H1 (cell line): Measurements from ENCODE around the gene ZBTB11. TPM values are rescaled to one million over a fixed set of nuclear protein-coding genes. Genes with fewer than 3 reads are reported as not detected.

Experiments
- CTCF ChIA-PET: fragments of 300-600 bp; sonication (Branson Sonifier 250); formaldehyde crosslinking; loops from one replicate; lab custom pipeline; 2021; ENCODE audit not compliant: partially characterized antibody; lab: Charles Lee
- POLR2A ChIA-PET: fragments of 300-600 bp; sonication (Branson Sonifier 250); formaldehyde crosslinking; loops from one replicate; lab custom pipeline; 2021; ENCODE audit warnings: inconsistent platforms; ENCODE audit not compliant: partially characterized antibody; lab: Charles Lee
- DNase-seq, 2 experiments: peaks; one replicate each; pipeline versions ENCODE4 v3.0.0 to v3.0.0-alpha.2; 2010 to 2022; ENCODE audit warnings: low spot score in 2 of 2, low read depth in 1 of 2, mixed read lengths in 1 of 2
- FAIRE-seq: peaks from 2 replicates; lab custom pipeline; 2011; peaks lifted over from hg19 to GRCh38; lab: Jason Lieb, UNC
- H2AFZ ChIP-seq: 2 replicates; pipeline ENCODE4 v1.8.1; 2012; ENCODE audit warnings: low read length, inconsistent platforms
- H2AK5ac ChIP-seq: 2 replicates; pipeline ENCODE4 v1.6.1; 2013; ENCODE audit warnings: low read depth, low read length
- H2BK120ac ChIP-seq: replicated peaks from 2 replicates; pipeline ENCODE3; 2013; ENCODE audit warnings: low read depth, low read length, inconsistent platforms
- H2BK12ac ChIP-seq: 2 replicates; pipeline ENCODE4 v1.6.1; 2013; ENCODE audit warnings: low read depth, low read length
- H2BK15ac ChIP-seq: 2 replicates; pipeline ENCODE4 v1.6.1; 2013; ENCODE audit warnings: low read length
- H2BK20ac ChIP-seq: 2 replicates; pipeline ENCODE4 v1.6.1; 2013; ENCODE audit warnings: low read length
- H2BK5ac ChIP-seq: 2 replicates; pipeline ENCODE4 v1.6.1; 2013; ENCODE audit warnings: low read depth, low read length
- H3K14ac ChIP-seq: 2 replicates; pipeline ENCODE4 v1.6.1; 2013; ENCODE audit warnings: inconsistent platforms; ENCODE audit not compliant: insufficient read length
- H3K18ac ChIP-seq: 2 replicates; pipeline ENCODE4 v1.6.1; 2013; ENCODE audit warnings: low read length; ENCODE audit errors: extremely low read depth
- H3K23ac ChIP-seq: 2 replicates; pipeline ENCODE4 v1.6.1; 2013; ENCODE audit warnings: inconsistent platforms; ENCODE audit not compliant: insufficient read length
- H3K23me2 ChIP-seq: 2 replicates; pipeline ENCODE4 v1.6.1; 2013; ENCODE audit warnings: low read depth, low read length
- H3K27ac ChIP-seq: 2 replicates; pipeline ENCODE4 v1.6.1; 2011; ENCODE audit warnings: low read depth, low read length, inconsistent platforms
- H3K27me3 ChIP-seq, 4 experiments: replicated peaks in 1 of 4; 1 replicate in 1 of 4; 2 replicates in 3 of 4; pipeline versions ENCODE4 v1.6.1 to v1.8.1; 2011 to 2013; ENCODE audit warnings: low read length in 3 of 4, mild to moderate bottlenecking in 3 of 4, inconsistent platforms in 2 of 4, mixed read lengths in 2 of 4, moderate library complexity in 1 of 4; ENCODE audit not compliant: control insufficient read depth in 3 of 4, insufficient read depth in 3 of 4; ENCODE audit errors: extremely low read depth in 1 of 4
- H3K36me3 ChIP-seq, 4 experiments: 2 replicates each; pipeline versions ENCODE4 v1.6.1 to v1.8.1; 2011 to 2013; ENCODE audit warnings: mild to moderate bottlenecking in 4 of 4, low read length in 3 of 4, moderate library complexity in 2 of 4, control low read depth in 1 of 4, inconsistent platforms in 1 of 4; ENCODE audit not compliant: insufficient read depth in 4 of 4, control insufficient read depth in 2 of 4
- H3K4ac ChIP-seq: replicated peaks from 2 replicates; pipeline ENCODE3; 2013; ENCODE audit warnings: low read length, low read depth, mixed read lengths, inconsistent platforms; ENCODE audit not compliant: insufficient read length
- H3K4me1 ChIP-seq, 4 experiments: replicated peaks in 1 of 4; 1 replicate in 1 of 4; 2 replicates in 3 of 4; pipeline versions ENCODE4 v1.6.1 to v1.8.1; 2011 to 2013; ENCODE audit warnings: low read length in 3 of 4, inconsistent platforms in 2 of 4, mixed read lengths in 1 of 4; ENCODE audit not compliant: insufficient read depth in 4 of 4, control insufficient read depth in 3 of 4
- H3K4me2 ChIP-seq, 2 experiments: 2 replicates each; pipeline versions ENCODE4 v1.6.1 to v1.8.1; 2011 to 2013; ENCODE audit warnings: low read depth in 2 of 2, low read length in 2 of 2, control low read depth in 1 of 2, inconsistent platforms in 1 of 2, mild to moderate bottlenecking in 1 of 2; ENCODE audit not compliant: insufficient read depth in 1 of 2
- H3K4me3 ChIP-seq, 4 experiments: fragments of 200-600, 300-600 bp in 1 of 4; sonication (generic), shearing (Covaris generic), sonication (Bioruptor Twin) in 1 of 4; 2 replicates each; pipeline versions ENCODE4 v1.5.1 to v1.8.1; 2011 to 2016; ENCODE audit warnings: low read length in 4 of 4, low read depth in 3 of 4, control low read depth in 2 of 4, inconsistent platforms in 2 of 4, mild to moderate bottlenecking in 2 of 4, mixed read lengths in 1 of 4, moderate library complexity in 1 of 4; ENCODE audit not compliant: insufficient read depth in 2 of 4; ENCODE audit errors: extremely low read depth in 1 of 4
- H3K56ac ChIP-seq: replicated peaks from 2 replicates; pipeline ENCODE3; 2013; ENCODE audit warnings: low read depth, mild to moderate bottlenecking, mixed read lengths, low read length, inconsistent platforms; ENCODE audit not compliant: insufficient read length
- H3K79me1 ChIP-seq: 2 replicates; pipeline ENCODE4 v1.6.1; 2013; ENCODE audit warnings: low read depth, low read length, control low read depth
- H3K79me2 ChIP-seq, 2 experiments: 2 replicates each; pipeline versions ENCODE4 v1.6.1 to v1.8.1; 2012 to 2013; ENCODE audit warnings: low read length in 2 of 2, mild to moderate bottlenecking in 2 of 2, inconsistent platforms in 1 of 2; ENCODE audit not compliant: insufficient read depth in 2 of 2, control insufficient read depth in 1 of 2
- H3K9ac ChIP-seq, 4 experiments: replicated peaks in 1 of 4; 1 replicate in 1 of 4; 2 replicates in 3 of 4; pipeline versions ENCODE4 v1.6.1 to v1.8.1; 2011 to 2013; ENCODE audit warnings: low read depth in 3 of 4, low read length in 3 of 4, control low read depth in 2 of 4, mild to moderate bottlenecking in 2 of 4, moderate library complexity in 2 of 4, inconsistent platforms in 1 of 4; ENCODE audit errors: extremely low read depth in 1 of 4
- H3K9me3 ChIP-seq, 2 experiments: 2 replicates each; pipeline versions ENCODE4 v1.6.1 to v1.8.1; 2012 to 2013; ENCODE audit warnings: mild to moderate bottlenecking in 2 of 2, moderate library complexity in 2 of 2, control low read depth in 1 of 2, inconsistent platforms in 1 of 2, low read depth in 1 of 2, low read length in 1 of 2, mixed read lengths in 1 of 2; ENCODE audit not compliant: insufficient read depth in 2 of 2
- H4K20me1 ChIP-seq, 2 experiments: replicated peaks in 1 of 2; 2 replicates each; pipeline versions ENCODE3 to v1.8.1; 2011 to 2013; ENCODE audit warnings: inconsistent platforms in 2 of 2, low read length in 2 of 2, mild to moderate bottlenecking in 1 of 2; ENCODE audit not compliant: insufficient read depth in 2 of 2, control insufficient read depth in 1 of 2
- H4K5ac ChIP-seq: 2 replicates; pipeline ENCODE4 v1.6.1; 2013; ENCODE audit warnings: low read length, low read depth, mixed read lengths, inconsistent platforms; ENCODE audit not compliant: insufficient read length
- H4K8ac ChIP-seq: 2 replicates; pipeline ENCODE4 v1.8.0; 2013; ENCODE audit warnings: mild to moderate bottlenecking, moderate library complexity, low read length, inconsistent platforms; ENCODE audit not compliant: insufficient read depth; ENCODE audit errors: extremely low read depth
- H4K91ac ChIP-seq: replicated peaks from 2 replicates; pipeline ENCODE3; 2013; ENCODE audit warnings: low read length, mixed read lengths, inconsistent platforms; ENCODE audit not compliant: insufficient read length
- CHD1 ChIP-seq: IDR thresholded peaks from 2 replicates; pipeline ENCODE4 v1.6.1; 2012; ENCODE audit warnings: low read depth, low read length, improper control_type of control experiment
- CHD2 ChIP-seq: IDR thresholded peaks from 2 replicates; pipeline ENCODE4 v1.6.1; 2012; ENCODE audit warnings: low read length, improper control_type of control experiment
- CTBP2 ChIP-seq: IDR thresholded peaks from 2 replicates; pipeline ENCODE4 v1.7.0; 2011; ENCODE audit warnings: borderline replicate concordance, mild to moderate bottlenecking, moderate library complexity, mixed read lengths, low read length; ENCODE audit not compliant: insufficient read depth, insufficient read length
- KDM5A ChIP-seq: fragments of 200-600 bp; IDR thresholded peaks from 2 replicates; pipeline ENCODE4 v1.7.1; 2012; ENCODE audit warnings: mild to moderate bottlenecking, low read length, inconsistent platforms, mixed read lengths
- POLR2A ChIP-seq, 2 experiments: IDR thresholded peaks; 1 replicate in 1 of 2; 2 replicates in 1 of 2; pipeline ENCODE4 v1.6.1; 2011; ENCODE audit warnings: low read depth in 2 of 2, low read length in 2 of 2, mild to moderate bottlenecking in 2 of 2; ENCODE audit errors: control extremely low read depth in 1 of 2
- RAD21 ChIP-seq, 2 experiments: IDR thresholded peaks in 1 of 2; conservative IDR thresholded peaks in 1 of 2; 2 replicates each; pipeline ENCODE4 v1.6.1; 2011; ENCODE audit warnings: low read depth in 2 of 2, low read length in 2 of 2, improper control_type of control experiment in 1 of 2, inconsistent platforms in 1 of 2, mild to moderate bottlenecking in 1 of 2, moderate library complexity in 1 of 2
- SP2 ChIP-seq: IDR thresholded peaks from 2 replicates; pipeline ENCODE4 v1.6.1; 2012; ENCODE audit warnings: mild to moderate bottlenecking, low read length, inconsistent platforms
- TAF7 ChIP-seq: optimal IDR thresholded peaks from 2 replicates; pipeline ENCODE3; 2011; ENCODE audit warnings: low read depth, mild to moderate bottlenecking, inconsistent platforms, low read length, moderate library complexity, borderline replicate concordance
- TCF12 ChIP-seq: IDR thresholded peaks from 2 replicates; pipeline ENCODE4 v1.6.1; 2011; ENCODE audit warnings: low read depth, mild to moderate bottlenecking, low read length
- WGBS, 2 experiments: shearing (Covaris generic) in 1 of 2; methylation state at CpG; one replicate each; pipeline versions ENCODE4 v1.1.6 to v1.1.7; 2013 to 2015; ENCODE audit warnings: low lambda C conversion rate in 2 of 2, mixed read lengths in 2 of 2, inconsistent platforms in 1 of 2, low coverage in 1 of 2, missing lambda C conversion rate in 1 of 2; ENCODE audit not compliant: insufficient replicate concordance in 2 of 2, insufficient coverage in 1 of 2, insufficient read length in 1 of 2; ENCODE audit errors: extremely low coverage in 1 of 2, missing lambda C conversion rate in 1 of 2; 5-methylcytosine and 5-hydroxymethylcytosine counted together
- polyA plus RNA-seq, 7 experiments: library from polyadenylated mRNA; depleted of rRNA in 3 of 7; stranded (reverse) in 5 of 7; unstranded in 2 of 7; fragments of >200 nt in 5 of 7; fragments of 200-250 nt in 2 of 7; gene quantifications; 1 replicate in 5 of 7; 2 replicates in 1 of 7; 4 replicates in 1 of 7; pipeline versions ENCODE4 v1.2.1 to v1.2.3, GENCODE V29; 2011 to 2013; ENCODE audit warnings: missing spikeins in 2 of 7, mixed read lengths in 2 of 7
- total RNA-seq: library from RNA; stranded (reverse); fragmentation: NEBNext Ultra II Directional; extraction: Animal tissue kit (Norgen Biotek cat#: 25700); gene quantifications from 2 replicates; pipeline ENCODE4 v1.2.1, GENCODE V29; 2021

The ZBTB11 gene
- total and polyA plus RNA-seq, 2 of the 8 experiments (the other 6 are each of a cell fraction or from before 2014, with no cell fraction given) = 3.0 to 14.0 TPM

DNA sequence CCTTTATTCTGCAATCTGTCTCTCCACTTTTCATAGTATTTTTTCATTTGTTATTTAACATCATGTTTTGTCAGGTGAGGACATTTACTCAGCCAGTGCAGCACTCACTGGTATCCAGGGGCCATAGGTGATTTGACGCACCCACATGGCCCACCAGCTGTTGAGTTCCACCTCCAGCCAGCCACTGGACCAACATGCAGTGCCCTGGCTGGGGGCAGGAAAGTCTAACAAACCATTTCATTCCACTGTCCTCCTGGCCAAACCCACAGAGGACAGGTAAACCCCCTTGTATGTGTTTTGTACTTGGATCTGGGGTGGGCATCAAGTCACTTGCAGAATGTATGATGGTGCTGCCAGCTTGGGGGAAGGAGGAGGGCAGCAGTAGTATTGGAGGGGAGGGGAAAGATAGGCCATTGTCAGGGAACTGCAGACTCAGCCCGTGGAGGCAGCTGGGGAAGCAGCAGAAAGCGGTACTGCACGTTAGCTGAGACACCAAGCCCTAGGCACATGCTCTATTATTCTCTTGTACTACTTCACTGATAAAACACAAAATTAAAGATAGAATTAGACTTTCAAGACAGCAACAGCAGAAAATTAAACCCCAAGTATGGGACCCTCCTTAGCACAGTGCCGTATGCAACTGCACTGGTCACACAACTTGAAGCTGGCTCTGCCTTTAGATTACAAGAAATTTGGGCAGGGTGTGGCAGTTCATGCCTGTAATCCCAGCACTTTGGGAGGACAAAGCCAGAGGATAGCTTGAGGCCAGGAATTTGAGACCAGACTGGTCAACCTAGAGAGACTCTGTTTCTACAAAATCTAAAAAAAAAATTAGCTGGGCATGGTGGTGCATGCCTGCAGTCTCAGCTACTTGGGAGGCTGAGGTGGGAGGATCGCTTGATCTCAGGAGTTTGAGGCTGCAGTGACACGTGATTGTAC, 25.0 kb upstream of the ZBTB11 start:
- no peak overlapping the region; the same call in 1 of the 2 replicates for H4K8ac ChIP-seq
- no peak overlapping the region for H3K4ac ChIP-seq
- no peak overlapping the region for H3K4me3 ChIP-seq
- no peak overlapping the region for H2BK120ac ChIP-seq
- H3K23me2 ChIP-seq = no peaks in the 10 kb centered on the region
- no peak overlapping the region for H4K91ac ChIP-seq
- no peak overlapping the region for H3K56ac ChIP-seq
- H3K23ac ChIP-seq = no peak overlapping the region
- no peak overlapping the region for H2BK12ac ChIP-seq
- H3K27ac ChIP-seq = no peak overlapping the region
- TF ChIP-seq RAD21 (IDR thresholded peaks at IDR 0.05 in 1 of 2, conservative IDR thresholded peaks at IDR 0.05 in 1 of 2; ENCODE audit: low read depth in 2 of 2, low read length in 2 of 2) (no peak), POLR2A (IDR thresholded peaks at IDR 0.05; ENCODE audit: control extremely low read depth in 1 of 2, low read depth in 2 of 2, low read length in 2 of 2) (no peak), CHD2 (no peak), TCF12 (no peak), SP2 (no peak), CHD1 (no peak), KDM5A (no peak), TAF7 (no peak), CTBP2 (no peak)
- TF ChIP-seq, all 59 proteins: peak for 0
- Histone ChIP-seq H3K9ac (no peak overlapping the region), H2AK5ac (no peak overlapping the region), H3K79me2 (no peaks in the 10 kb centered on the region), H2BK15ac (no peak overlapping the region), H4K5ac (no peak overlapping the region), H3K14ac (no peak overlapping the region), H3K79me1 (no peaks in the 10 kb centered on the region), H3K9me3 (no peaks in the 10 kb centered on the region), H3K36me3 (no peaks in the 10 kb centered on the region), H3K4me2 (no peak overlapping the region), H2AFZ (no peak overlapping the region), H4K20me1 (no peaks in the 10 kb centered on the region), H3K4me1 (no peaks in the 10 kb centered on the region), H2BK5ac (no peak overlapping the region), H3K27me3 (no peaks in the 10 kb centered on the region), H3K18ac (no peak overlapping the region), H2BK20ac (no peak overlapping the region)
- no peak for FAIRE-seq
- ChIA-PET CTCF (interaction anchor here (0.6 to 1.6 kb wide), 5 partner anchors 9 to 1111 kb away, joined by 3 to 6 read pairs (median 4); no protein-coding TSS in a partner anchor), POLR2A (interaction anchor here (0.9 to 2.5 kb wide), 6 partner anchors 12 to 23 kb away, joined by 3 to 16 read pairs (median 6); partner anchors contain the start of genes CEP97 and RPL24)
- no peak for DNase-seq
- WGBS, 2 experiments = 90% methylated on average over 7 of the region's 7 CpGs; no CpG with 5 or more reads in 1 of the 2 experiments
